Gastrocnemius medialis (tissue), 4 donors: ENCODE data around the gene CEACAM19.

Experiments
- POLR2A ChIP-seq, 2 donors: fragments of 450-650 bp; IDR thresholded peaks; one replicate each; pipeline ENCODE4 v1.6.1; 2017; ENCODE audit warnings: antibody characterized with exemption in 2 of 2, mild to moderate bottlenecking in 2 of 2, moderate library complexity in 2 of 2
- TF ChIP-seq, protein P1 (sequence below), 5 experiments: fragments of 450-650 bp in 3 of 5; fragments of 200-600 bp in 2 of 5; sonication (generic) in 2 of 5; IDR thresholded peaks in 4 of 5; conservative IDR thresholded peaks in 1 of 5; 1 replicate in 4 of 5; 2 replicates in 1 of 5; pipeline ENCODE4 v1.5.1; 2016 to 2019; ENCODE audit warnings: antibody characterized with exemption in 5 of 5, mild to moderate bottlenecking in 3 of 5, moderate library complexity in 3 of 5

DNA sequence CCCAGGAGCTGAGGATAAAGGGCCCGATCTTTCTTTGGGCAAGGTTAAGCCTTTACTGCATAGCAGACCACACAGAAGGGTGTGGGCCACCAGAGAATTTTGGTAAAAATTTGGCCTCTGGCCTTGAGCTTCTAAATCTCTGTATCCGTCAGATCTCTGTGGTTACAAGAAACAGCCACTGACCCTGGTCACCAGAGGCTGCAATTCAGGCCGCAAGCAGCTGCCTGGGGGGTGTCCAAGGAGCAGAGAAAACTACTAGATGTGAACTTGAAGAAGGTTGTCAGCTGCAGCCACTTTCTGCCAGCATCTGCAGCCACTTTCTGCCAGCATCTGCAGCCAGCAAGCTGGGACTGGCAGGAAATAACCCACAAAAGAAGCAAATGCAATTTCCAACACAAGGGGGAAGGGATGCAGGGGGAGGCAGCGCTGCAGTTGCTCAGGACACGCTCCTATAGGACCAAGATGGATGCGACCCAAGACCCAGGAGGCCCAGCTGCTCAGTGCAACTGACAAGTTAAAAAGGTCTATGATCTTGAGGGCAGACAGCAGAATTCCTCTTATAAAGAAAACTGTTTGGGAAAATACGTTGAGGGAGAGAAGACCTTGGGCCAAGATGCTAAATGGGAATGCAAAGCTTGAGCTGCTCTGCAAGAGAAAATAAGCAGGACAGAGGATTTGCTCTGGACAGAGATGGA lies 8.4 kb upstream of the CEACAM19 start:
- TF ChIP-seq, protein P1, sequence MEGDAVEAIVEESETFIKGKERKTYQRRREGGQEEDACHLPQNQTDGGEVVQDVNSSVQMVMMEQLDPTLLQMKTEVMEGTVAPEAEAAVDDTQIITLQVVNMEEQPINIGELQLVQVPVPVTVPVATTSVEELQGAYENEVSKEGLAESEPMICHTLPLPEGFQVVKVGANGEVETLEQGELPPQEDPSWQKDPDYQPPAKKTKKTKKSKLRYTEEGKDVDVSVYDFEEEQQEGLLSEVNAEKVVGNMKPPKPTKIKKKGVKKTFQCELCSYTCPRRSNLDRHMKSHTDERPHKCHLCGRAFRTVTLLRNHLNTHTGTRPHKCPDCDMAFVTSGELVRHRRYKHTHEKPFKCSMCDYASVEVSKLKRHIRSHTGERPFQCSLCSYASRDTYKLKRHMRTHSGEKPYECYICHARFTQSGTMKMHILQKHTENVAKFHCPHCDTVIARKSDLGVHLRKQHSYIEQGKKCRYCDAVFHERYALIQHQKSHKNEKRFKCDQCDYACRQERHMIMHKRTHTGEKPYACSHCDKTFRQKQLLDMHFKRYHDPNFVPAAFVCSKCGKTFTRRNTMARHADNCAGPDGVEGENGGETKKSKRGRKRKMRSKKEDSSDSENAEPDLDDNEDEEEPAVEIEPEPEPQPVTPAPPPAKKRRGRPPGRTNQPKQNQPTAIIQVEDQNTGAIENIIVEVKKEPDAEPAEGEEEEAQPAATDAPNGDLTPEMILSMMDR (IDR thresholded peaks at IDR 0.05 in 4 of 5, conservative IDR thresholded peaks at IDR 0.05 in 1 of 5): no peak
- no peak for TF ChIP-seq POLR2A (IDR thresholded peaks at IDR 0.05)
